ENCODE data around the gene BRSK1. TPM values are rescaled to one million over a fixed set of nuclear protein-coding genes. Genes with fewer than 3 reads are reported as not detected.

BRSK1 gene
- total and polyA plus RNA-seq, 2 of the 13 experiments (the other 11 are each of a cell fraction or from before 2014, with no cell fraction given), result 0.18 to 1.2 TPM

GRCh38 chr19:55256562-55257460 lies 27.0 kb upstream of the BRSK1 start:
- BruUV-seq (replicated peaks), result TSS peak; percentile 49
- intact Hi-C loops (cut with micrococcal nuclease; ENCODE audit: unreplicated experiment), result no loop called here
- TF ChIP-seq ZNF670 (CRISPR knock-in tag; IDR thresholded peaks at IDR 0.05; ENCODE audit: borderline replicate concordance) (no peak), ZNF672 (CRISPR knock-in tag; IDR thresholded peaks at IDR 0.05) (no peak), RNF2 (conservative IDR thresholded peaks at IDR 0.05; ENCODE audit: low read depth) (no peak), ZNF136 (CRISPR knock-in tag; IDR thresholded peaks at IDR 0.05; ENCODE audit: low read depth) (no peak), ARID2 (CRISPR knock-in tag; IDR thresholded peaks at IDR 0.05; ENCODE audit: borderline replicate concordance) (no peak), MAFF (IDR thresholded peaks at IDR 0.05; ENCODE audit: low read depth, low read length) (no peak), HDAC1 (CRISPR knock-in tag; IDR thresholded peaks at IDR 0.05) (0 out of 2 replicates have a peak, but pooled peaks have one; percentile 44), ZNF382 (CRISPR knock-in tag; IDR thresholded peaks at IDR 0.05; ENCODE audit: borderline replicate concordance) (no peak), ZEB1 (IDR thresholded peaks at IDR 0.05; ENCODE audit: insufficient replicate concordance, low read depth) (peak; percentile 43), SMAD1 (CRISPR knock-in tag; IDR thresholded peaks at IDR 0.05; ENCODE audit: borderline replicate concordance, low read depth) (no peak), CHD2 (IDR thresholded peaks at IDR 0.05; ENCODE audit: low read depth, low read length) (no peak), ZBTB42 (CRISPR knock-in tag; IDR thresholded peaks at IDR 0.05) (no peak), SMAD3 (CRISPR knock-in tag; IDR thresholded peaks at IDR 0.05) (no peak), FOXK2 (IDR thresholded peaks at IDR 0.05) (no peak), ATRX (CRISPR knock-in tag; IDR thresholded peaks at IDR 0.05; ENCODE audit: borderline replicate concordance) (no peak), ZNF333 (CRISPR knock-in tag; IDR thresholded peaks at IDR 0.05; ENCODE audit: borderline replicate concordance) (no peak), ZNF207 (IDR thresholded peaks at IDR 0.05; ENCODE audit: borderline replicate concordance) (no peak), TOE1 (CRISPR knock-in tag; IDR thresholded peaks at IDR 0.05) (no peak)
- TF ChIP-seq, protein P1, sequence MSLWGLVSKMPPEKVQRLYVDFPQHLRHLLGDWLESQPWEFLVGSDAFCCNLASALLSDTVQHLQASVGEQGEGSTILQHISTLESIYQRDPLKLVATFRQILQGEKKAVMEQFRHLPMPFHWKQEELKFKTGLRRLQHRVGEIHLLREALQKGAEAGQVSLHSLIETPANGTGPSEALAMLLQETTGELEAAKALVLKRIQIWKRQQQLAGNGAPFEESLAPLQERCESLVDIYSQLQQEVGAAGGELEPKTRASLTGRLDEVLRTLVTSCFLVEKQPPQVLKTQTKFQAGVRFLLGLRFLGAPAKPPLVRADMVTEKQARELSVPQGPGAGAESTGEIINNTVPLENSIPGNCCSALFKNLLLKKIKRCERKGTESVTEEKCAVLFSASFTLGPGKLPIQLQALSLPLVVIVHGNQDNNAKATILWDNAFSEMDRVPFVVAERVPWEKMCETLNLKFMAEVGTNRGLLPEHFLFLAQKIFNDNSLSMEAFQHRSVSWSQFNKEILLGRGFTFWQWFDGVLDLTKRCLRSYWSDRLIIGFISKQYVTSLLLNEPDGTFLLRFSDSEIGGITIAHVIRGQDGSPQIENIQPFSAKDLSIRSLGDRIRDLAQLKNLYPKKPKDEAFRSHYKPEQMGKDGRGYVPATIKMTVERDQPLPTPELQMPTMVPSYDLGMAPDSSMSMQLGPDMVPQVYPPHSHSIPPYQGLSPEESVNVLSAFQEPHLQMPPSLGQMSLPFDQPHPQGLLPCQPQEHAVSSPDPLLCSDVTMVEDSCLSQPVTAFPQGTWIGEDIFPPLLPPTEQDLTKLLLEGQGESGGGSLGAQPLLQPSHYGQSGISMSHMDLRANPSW (CRISPR knock-in tag; IDR thresholded peaks at IDR 0.05; ENCODE audit: borderline replicate concordance), result no peak
- TF ChIP-seq, protein P2, sequence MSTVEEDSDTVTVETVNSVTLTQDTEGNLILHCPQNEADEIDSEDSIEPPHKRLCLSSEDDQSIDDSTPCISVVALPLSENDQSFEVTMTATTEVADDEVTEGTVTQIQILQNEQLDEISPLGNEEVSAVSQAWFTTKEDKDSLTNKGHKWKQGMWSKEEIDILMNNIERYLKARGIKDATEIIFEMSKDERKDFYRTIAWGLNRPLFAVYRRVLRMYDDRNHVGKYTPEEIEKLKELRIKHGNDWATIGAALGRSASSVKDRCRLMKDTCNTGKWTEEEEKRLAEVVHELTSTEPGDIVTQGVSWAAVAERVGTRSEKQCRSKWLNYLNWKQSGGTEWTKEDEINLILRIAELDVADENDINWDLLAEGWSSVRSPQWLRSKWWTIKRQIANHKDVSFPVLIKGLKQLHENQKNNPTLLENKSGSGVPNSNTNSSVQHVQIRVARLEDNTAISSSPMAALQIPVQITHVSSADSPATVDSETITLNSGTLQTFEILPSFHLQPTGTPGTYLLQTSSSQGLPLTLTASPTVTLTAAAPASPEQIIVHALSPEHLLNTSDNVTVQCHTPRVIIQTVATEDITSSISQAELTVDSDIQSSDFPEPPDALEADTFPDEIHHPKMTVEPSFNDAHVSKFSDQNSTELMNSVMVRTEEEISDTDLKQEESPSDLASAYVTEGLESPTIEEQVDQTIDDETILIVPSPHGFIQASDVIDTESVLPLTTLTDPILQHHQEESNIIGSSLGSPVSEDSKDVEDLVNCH (CRISPR knock-in tag; IDR thresholded peaks at IDR 0.05), result no peak

More at GRCh38 chr19:55256562-55257460, 27.0 kb upstream of the BRSK1 start:
- H3K79me2 ChIP-seq (ENCODE audit: insufficient read depth, low read length), result peaks cover 62% of the 10 kb centered on the region
- ATAC-seq (peak; percentile 18), DNase-seq (ENCODE audit: low spot score) (peak; percentile 74), FAIRE-seq (peak; percentile 85)
- peak overlapping the region; percentile 88 to 95 (median 94) for H3K4me3 ChIP-seq (replicated peaks in 1 of 3; ENCODE audit: insufficient read depth in 1 of 3, low read depth in 2 of 3, low read length in 3 of 3)
- POLR2A ChIA-PET, result interaction anchor here (0.9 to 6.2 kb wide), 19 partner anchors 16 to 398 kb away, joined by 3 to 95 read pairs (median 5); partner anchors contain the start of genes HSPBP1, KMT5C, PPP1R12C and PTPRH
- 6% methylated on average over 22 of the region's 22 CpGs for WGBS (ENCODE audit: low lambda C conversion rate)
- peak overlapping the region; percentile 68 for H3K27ac ChIP-seq (ENCODE audit: extremely low read length, insufficient read depth, low read length)
- CTCF ChIA-PET (ENCODE audit: low intra/inter-chr PET ratio, low total read pairs), result no interaction called here
- H3K27me3 ChIP-seq (ENCODE audit: control insufficient read depth in 1 of 2, insufficient read depth in 2 of 2, low read length in 2 of 2), result no peaks in the 10 kb centered on the region; a peak in 1 of 5 replicates
- H3K9ac ChIP-seq (ENCODE audit: insufficient read depth, low read depth, low read length), result peak overlapping the region; percentile 97
- in situ Hi-C loops (cut with HindIII; ENCODE audit: extremely low pct_ligation_motif_present, low pct_unique_long_range_greater_than_20kb), result loop anchor here (5.0 kb wide), 1 partner anchor 35 kb away; no protein-coding TSS in a partner anchor
- H3K4me2 ChIP-seq (ENCODE audit: low read depth, low read length), result peak overlapping the region; percentile 99
- no peaks in the 10 kb centered on the region for H3K9me3 ChIP-seq (ENCODE audit: low read length)
- peaks cover 40% of the 10 kb centered on the region for H4K20me1 ChIP-seq (ENCODE audit: insufficient read depth, low read length)
- H3K36me3 ChIP-seq (replicated peaks in 1 of 2; ENCODE audit: control insufficient read depth in 1 of 2, insufficient read depth in 2 of 2, low read length in 2 of 2), result peaks cover 1 to 19% of the 10 kb centered on the region in 2 experiments; a peak in 3 of 5 replicates
- H3K4me1 ChIP-seq (ENCODE audit: insufficient read depth, low read length), result peaks cover 48% of the 10 kb centered on the region
- no peak overlapping the region for H2AFZ ChIP-seq (ENCODE audit: low read length)
